ENCODE results near the gene AZI2.

The AZI2 gene

DNA sequence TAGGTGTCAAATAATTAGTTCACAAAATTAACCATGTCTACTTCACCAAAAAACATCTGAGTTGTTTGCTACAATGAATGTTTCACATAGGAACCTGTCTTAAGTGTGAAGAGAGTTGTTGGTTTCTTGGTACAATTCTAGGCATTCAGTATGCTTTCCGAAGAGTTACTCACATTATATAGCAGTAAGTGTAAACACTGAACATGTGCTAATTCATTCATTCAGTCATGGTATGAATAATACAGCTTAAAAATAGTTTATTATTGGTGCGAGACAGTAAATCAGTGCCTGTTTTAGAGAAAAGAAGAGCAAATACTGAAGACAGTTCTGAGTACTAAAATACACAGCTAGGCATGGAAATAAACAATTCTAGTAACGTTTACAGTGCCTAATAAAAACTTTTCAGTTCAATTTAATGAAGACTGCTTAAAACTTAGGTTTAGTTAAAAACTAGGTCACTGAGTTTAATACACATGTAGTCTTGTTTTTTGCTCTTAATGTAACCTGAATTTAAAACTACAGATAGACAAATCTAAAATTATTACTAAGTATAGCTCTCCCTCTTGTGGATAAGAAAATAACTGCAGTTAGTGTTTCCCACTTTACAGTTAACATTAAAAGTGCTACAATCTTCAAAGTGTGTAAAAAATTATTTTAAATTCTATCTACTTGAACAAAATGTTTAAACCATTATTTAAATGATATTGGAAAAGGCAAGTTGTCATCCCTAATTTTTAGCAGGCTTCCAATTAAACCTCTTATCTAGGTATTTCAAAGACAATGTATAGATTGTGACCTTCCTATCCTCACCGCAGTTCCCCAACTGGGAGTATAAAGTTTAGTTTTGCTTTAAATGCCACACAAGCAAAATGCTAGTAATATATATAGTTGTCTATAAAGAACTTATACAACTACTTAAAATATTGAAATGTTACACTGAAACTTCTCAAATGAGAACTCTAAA lies 20.2 kb downstream of the AZI2 start:
- DNase-seq (no peak), ATAC-seq (replicated peaks) (peak; percentile 18)
- Mint-ChIP-seq H3K27me3 (no peaks in the 10 kb centered on the region), H3K27ac (peak overlapping the region; percentile 31 to 60), H3K9me3 (no peaks in the 10 kb centered on the region), H3K36me3 (ENCODE audit: insufficient read depth) (no peaks in the 10 kb centered on the region), H3K4me3 (peak overlapping the region; percentile 22 to 41), H3K4me1 (ENCODE audit: low read depth in 2 of 2) (peaks cover 16 to 25% of the 10 kb centered on the region in 2 donors)

DNA sequence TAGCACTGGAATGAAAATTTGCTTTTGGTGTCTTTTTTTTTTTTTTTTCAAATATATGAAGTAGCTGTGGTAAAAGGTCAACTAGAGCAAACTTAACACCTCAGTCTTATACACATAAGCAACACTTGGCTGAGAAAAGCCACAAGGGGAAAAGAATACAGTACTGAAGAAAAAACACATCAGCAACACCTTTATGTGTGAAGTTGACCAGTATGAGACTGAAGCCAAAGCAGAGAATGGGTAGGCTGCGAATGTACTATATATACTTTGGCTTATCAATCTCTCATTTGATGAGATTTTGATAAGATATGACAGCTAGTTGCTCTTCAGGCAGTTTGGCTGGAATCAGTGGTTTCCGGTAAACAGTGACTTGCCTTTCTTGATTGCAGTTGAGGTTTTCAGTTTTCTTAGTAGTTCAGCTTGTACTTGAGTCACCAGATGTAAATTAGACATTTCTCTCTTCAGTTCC lies 22.1 kb downstream of the AZI2 start:
- DNase-seq (peak; percentile 42 to 48 (median 44)), ATAC-seq (replicated peaks) (peak; percentile 91)
- Mint-ChIP-seq H3K4me1 (ENCODE audit: low read depth in 2 of 2) (peaks cover 16 to 27% of the 10 kb centered on the region in 2 donors), H3K27ac (peak overlapping the region; percentile 44 to 45), H3K27me3 (no peaks in the 10 kb centered on the region), H3K36me3 (ENCODE audit: insufficient read depth) (peaks cover 7% of the 10 kb centered on the region), H3K4me3 (peak overlapping the region; percentile 39 to 42), H3K9me3 (no peaks in the 10 kb centered on the region)

GRCh38 chr3:28322464-28322863 lies 26.2 kb downstream of the AZI2 start:
- no peak overlapping the region for H3K27ac Mint-ChIP-seq

DNA sequence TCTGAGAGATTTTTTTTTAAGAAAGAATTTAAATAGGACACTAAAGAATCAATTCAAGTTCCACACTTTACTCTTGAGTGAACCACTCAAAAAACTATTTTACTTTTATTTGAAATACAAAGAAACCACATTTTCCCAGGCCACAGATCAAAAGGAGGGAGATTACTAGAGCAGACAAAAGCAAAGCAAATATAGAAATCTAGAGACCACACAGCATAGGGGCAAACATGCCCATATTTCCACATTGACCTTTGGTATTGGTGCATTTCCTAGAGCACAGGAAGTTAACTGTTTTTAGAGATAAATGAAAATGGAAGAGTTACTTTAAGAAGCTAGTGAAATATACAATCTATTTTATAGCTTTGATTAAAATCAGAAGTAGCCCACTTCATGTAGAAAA lies 27.6 kb downstream of the AZI2 start:
- Mint-ChIP-seq H3K4me1 (ENCODE audit: low read depth in 2 of 2) (peaks cover 23 to 46% of the 10 kb centered on the region in 2 donors), H3K4me3 (peak overlapping the region in 1 of 2 donors; percentile 20), H3K36me3 (ENCODE audit: insufficient read depth) (peaks cover 14% of the 10 kb centered on the region), H3K27ac (peak overlapping the region in 1 of 2 donors; percentile 71), H3K9me3 (no peaks in the 10 kb centered on the region), H3K27me3 (no peaks in the 10 kb centered on the region)
- DNase-seq, result no peak
- no peak for ATAC-seq (replicated peaks)

More at GRCh38 chr3:28322464-28322863, 26.2 kb downstream of the AZI2 start:
- H3K9me3 Mint-ChIP-seq, result no peaks in the 10 kb centered on the region
- H3K4me1 Mint-ChIP-seq (ENCODE audit: low read depth in 2 of 2), result peaks cover 23 to 46% of the 10 kb centered on the region in 2 donors
- no peak overlapping the region for H3K4me3 Mint-ChIP-seq
- H3K27me3 Mint-ChIP-seq, result no peaks in the 10 kb centered on the region
- ATAC-seq (replicated peaks) (no peak), DNase-seq (no peak)
- H3K36me3 Mint-ChIP-seq (ENCODE audit: insufficient read depth), result peaks cover 14% of the 10 kb centered on the region

- H3K27ac Mint-ChIP-seq, result no peak overlapping the region
- ATAC-seq (replicated peaks) (peak; percentile 100), DNase-seq (peak; percentile 50 to 64 (median 51))
- no peak overlapping the region for H3K4me3 Mint-ChIP-seq
- H3K4me1 Mint-ChIP-seq (ENCODE audit: low read depth in 2 of 2), result peaks cover 15 to 52% of the 10 kb centered on the region in 2 donors
- no peaks in the 10 kb centered on the region for H3K27me3 Mint-ChIP-seq
- peaks cover 14% of the 10 kb centered on the region for H3K36me3 Mint-ChIP-seq (ENCODE audit: insufficient read depth)
- no peaks in the 10 kb centered on the region for H3K9me3 Mint-ChIP-seq
These were observed 31.1 kb downstream of the AZI2 start for GRCh38 chr3:28317438-28318022.

GRCh38 chr3:28316226-28316625 lies 32.4 kb downstream of the AZI2 start:
- no peak for ATAC-seq (replicated peaks)
- no peaks in the 10 kb centered on the region for H3K9me3 Mint-ChIP-seq
- no peak overlapping the region for H3K4me3 Mint-ChIP-seq
- peaks cover 6% of the 10 kb centered on the region for H3K36me3 Mint-ChIP-seq (ENCODE audit: insufficient read depth)
- no peak for DNase-seq
- peaks cover 15 to 54% of the 10 kb centered on the region in 2 donors for H3K4me1 Mint-ChIP-seq (ENCODE audit: low read depth in 2 of 2)
- H3K27ac Mint-ChIP-seq, result peak overlapping the region in 1 of 2 donors; percentile 61
- no peaks in the 10 kb centered on the region for H3K27me3 Mint-ChIP-seq

DNA sequence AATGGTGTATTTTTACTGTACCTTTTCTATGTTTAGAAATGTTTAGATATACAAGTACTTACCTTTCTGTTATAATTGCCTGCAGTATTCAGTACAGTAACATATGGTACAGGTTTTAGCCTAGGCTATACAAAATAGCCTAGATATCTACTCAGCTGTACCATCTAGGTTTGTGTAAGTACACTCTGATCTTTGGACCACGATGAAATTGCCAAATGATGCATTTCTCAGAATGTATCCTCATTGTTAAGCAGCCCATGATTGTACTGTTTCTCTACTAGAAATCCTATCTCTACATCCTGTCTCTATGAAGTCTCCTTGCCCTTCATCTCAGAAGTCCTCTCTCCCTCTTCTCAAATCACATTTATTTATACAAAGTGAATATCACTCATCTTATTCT lies 32.9 kb downstream of the AZI2 start:
- peaks cover 15 to 54% of the 10 kb centered on the region in 2 donors for H3K4me1 Mint-ChIP-seq (ENCODE audit: low read depth in 2 of 2)
- no peak for DNase-seq
- peaks cover 2% of the 10 kb centered on the region for H3K36me3 Mint-ChIP-seq (ENCODE audit: insufficient read depth)
- H3K27ac Mint-ChIP-seq, result peak overlapping the region in 1 of 2 donors; percentile 61
- no peaks in the 10 kb centered on the region for H3K27me3 Mint-ChIP-seq
- H3K4me3 Mint-ChIP-seq, result no peak overlapping the region
- no peaks in the 10 kb centered on the region for H3K9me3 Mint-ChIP-seq
- ATAC-seq (replicated peaks), result no peak

GRCh38 chr3:28308196-28308595 lies 40.4 kb downstream of the AZI2 start:
- Mint-ChIP-seq H3K27ac (peak overlapping the region in 1 of 2 donors; percentile 29), H3K27me3 (no peaks in the 10 kb centered on the region), H3K9me3 (no peaks in the 10 kb centered on the region), H3K4me3 (peak overlapping the region in 1 of 2 donors; percentile 42), H3K4me1 (ENCODE audit: low read depth in 2 of 2) (peaks cover 24 to 56% of the 10 kb centered on the region in 2 donors), H3K36me3 (ENCODE audit: insufficient read depth) (no peaks in the 10 kb centered on the region)
- DNase-seq (no peak), ATAC-seq (replicated peaks) (no peak)

- H3K27me3 Mint-ChIP-seq, result no peaks in the 10 kb centered on the region
- ATAC-seq (replicated peaks), result no peak
- no peak for DNase-seq
- H3K36me3 Mint-ChIP-seq (ENCODE audit: insufficient read depth), result peaks cover 30% of the 10 kb centered on the region
- H3K4me1 Mint-ChIP-seq (ENCODE audit: low read depth in 2 of 2), result peaks cover 21 to 41% of the 10 kb centered on the region in 2 donors
- H3K4me3 Mint-ChIP-seq, result peak overlapping the region in 1 of 2 donors; percentile 75
- no peaks in the 10 kb centered on the region for H3K9me3 Mint-ChIP-seq
- H3K27ac Mint-ChIP-seq, result peak overlapping the region; percentile 45 to 96
These were observed 46.9 kb downstream of the AZI2 start for GRCh38 chr3:28301688-28302087.

DNA sequence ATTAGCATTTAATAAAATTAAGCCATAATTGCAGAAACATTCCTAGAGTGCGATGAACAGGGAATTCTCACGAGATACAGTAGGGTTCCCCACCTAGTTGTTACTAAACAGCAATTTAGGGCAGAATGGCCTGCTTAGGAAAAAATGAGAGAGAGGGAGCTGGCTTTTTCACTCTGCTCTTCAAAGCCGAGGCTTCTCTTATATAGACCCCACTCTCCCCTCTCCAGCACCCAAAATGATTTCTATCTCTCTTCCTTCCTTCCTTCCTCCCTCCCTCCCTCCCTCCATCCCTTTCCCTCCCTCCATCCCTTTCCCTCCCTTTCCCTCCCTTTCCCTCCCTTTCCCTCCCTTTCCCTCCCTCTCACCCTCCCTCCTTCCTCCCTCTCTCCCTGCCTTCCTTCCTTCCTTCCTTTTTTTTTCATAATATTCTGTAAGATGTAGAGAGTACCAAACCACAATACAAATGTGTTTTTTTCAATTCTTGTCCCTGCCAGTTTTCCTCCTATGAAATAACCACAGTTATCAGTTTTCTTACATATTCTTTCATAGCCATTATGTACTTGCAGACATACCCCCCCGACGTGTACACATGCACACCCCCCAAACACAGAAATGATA lies 48.2 kb downstream of the AZI2 start:
- Mint-ChIP-seq H3K27ac (peak overlapping the region; percentile 49 to 96), H3K9me3 (no peaks in the 10 kb centered on the region), H3K4me1 (ENCODE audit: low read depth in 2 of 2) (peaks cover 13 to 32% of the 10 kb centered on the region in 2 donors), H3K36me3 (ENCODE audit: insufficient read depth) (peaks cover 31% of the 10 kb centered on the region), H3K27me3 (no peaks in the 10 kb centered on the region), H3K4me3 (peak overlapping the region; percentile 36 to 75)
- DNase-seq (no peak), ATAC-seq (replicated peaks) (no peak)

DNA sequence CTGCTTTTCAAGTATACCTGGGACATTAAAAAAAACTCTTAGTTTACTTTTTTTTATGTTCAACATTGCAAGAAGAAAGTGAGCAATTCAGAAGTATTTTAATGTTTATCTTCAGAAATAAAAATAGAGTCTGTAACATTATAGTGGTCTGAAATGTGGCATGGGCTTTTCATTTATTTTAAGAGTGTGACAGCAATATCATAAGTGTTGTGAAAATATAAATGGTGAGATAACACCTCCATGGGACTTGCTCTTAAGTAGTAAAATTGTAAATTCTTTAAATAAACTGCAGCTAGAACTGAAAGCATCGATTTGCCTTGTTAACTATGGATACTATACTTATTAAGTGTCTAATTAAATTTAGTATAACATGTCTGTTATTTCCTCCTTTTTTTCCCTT lies 48.9 kb downstream of the AZI2 start:
- no peaks in the 10 kb centered on the region for H3K27me3 Mint-ChIP-seq
- ATAC-seq (replicated peaks), result peak; percentile 15
- H3K27ac Mint-ChIP-seq, result peak overlapping the region in 1 of 2 donors; percentile 96
- H3K4me1 Mint-ChIP-seq (ENCODE audit: low read depth in 2 of 2), result peaks cover 14 to 24% of the 10 kb centered on the region in 2 donors
- H3K4me3 Mint-ChIP-seq, result peak overlapping the region in 1 of 2 donors; percentile 75
- no peak for DNase-seq
- peaks cover 34% of the 10 kb centered on the region for H3K36me3 Mint-ChIP-seq (ENCODE audit: insufficient read depth)
- H3K9me3 Mint-ChIP-seq, result no peaks in the 10 kb centered on the region

DNA sequence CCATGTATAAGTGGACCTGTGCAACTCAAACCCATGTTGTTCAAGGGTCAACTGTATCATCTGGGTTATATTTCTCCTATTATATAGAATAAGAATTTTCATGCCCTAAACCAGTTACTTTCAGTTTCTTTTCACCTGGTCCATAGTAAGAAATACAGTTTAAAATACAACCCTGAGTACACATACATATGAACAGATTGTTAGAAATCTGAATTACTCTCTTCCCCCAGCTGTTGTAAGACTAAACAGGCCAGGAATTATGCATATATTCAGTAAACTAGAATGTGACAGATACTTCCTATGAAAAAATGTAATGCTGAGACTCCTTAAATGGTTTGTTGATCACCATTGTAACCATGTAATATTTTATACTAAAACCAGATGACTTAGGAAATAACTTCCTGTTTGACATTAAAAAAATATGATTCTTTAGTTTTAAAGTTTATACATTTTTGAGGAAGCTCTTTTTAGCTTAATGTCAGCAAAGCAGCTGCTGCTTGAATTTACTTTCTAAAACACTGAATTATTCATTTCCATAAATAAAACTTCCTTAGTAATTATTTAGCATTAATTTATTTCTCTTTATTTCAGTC lies 52.6 kb downstream of the AZI2 start:
- Mint-ChIP-seq H3K36me3 (ENCODE audit: insufficient read depth) (peaks cover 30% of the 10 kb centered on the region), H3K27ac (peak overlapping the region; percentile 65 to 91), H3K9me3 (no peaks in the 10 kb centered on the region), H3K4me3 (peak overlapping the region; percentile 81 to 90), H3K4me1 (ENCODE audit: low read depth in 2 of 2) (peaks cover 25 to 26% of the 10 kb centered on the region in 2 donors), H3K27me3 (no peaks in the 10 kb centered on the region)
- ATAC-seq (replicated peaks), result peak; percentile 30
- DNase-seq, result no peak

Measured in effector memory CD8-positive, alpha-beta T cell (primary cell).